Caco-2 (cell line): ENCODE measurements around the gene CCDC137. TPM values are rescaled to one million over a fixed set of nuclear protein-coding genes. Genes with fewer than 3 reads are reported as not detected.

Source experiments
- BruUV-seq: library from RNA; stranded (reverse); fragments of 400-500 nt; replicated peaks from 2 replicates; lab custom pipeline; 2021; lab: Mats Ljungman, UMichigan
- CTCF ChIA-PET: fragments of 300-600 bp; sonication (Branson Sonifier 250); formaldehyde crosslinking; loops from one replicate; lab custom pipeline; 2022; ENCODE audit warnings: antibody characterized with exemption; lab: Charles Lee
- POLR2A ChIA-PET: fragments of 300-600 bp; sonication (Branson Sonifier 250); formaldehyde crosslinking; loops from one replicate; lab custom pipeline; 2022; ENCODE audit warnings: antibody characterized with exemption; lab: Charles Lee
- DNase-seq, 2 experiments: peaks; one replicate each; pipeline versions ENCODE4 v3.0.0 to v3.0.0-alpha.2; 2020 to 2022
- H3K27me3 ChIP-seq: replicated peaks from 2 replicates; pipeline ENCODE4 v1.6.0; 2011; ENCODE audit warnings: low read length; ENCODE audit not compliant: control insufficient read depth, insufficient read depth
- H3K36me3 ChIP-seq: 2 replicates; pipeline ENCODE4 v1.5.1; 2011; ENCODE audit warnings: low read length; ENCODE audit not compliant: control insufficient read depth, insufficient read depth
- H3K4me1 ChIP-seq: fragments of 250-450 bp; sonication (Bioruptor Pico); 2 replicates; pipeline ENCODE4 v1.5.1; 2020; ENCODE audit warnings: mild to moderate bottlenecking
- H3K4me3 ChIP-seq: 2 replicates; pipeline ENCODE4 v1.5.1; 2011; ENCODE audit warnings: low read depth, mild to moderate bottlenecking, control low read depth, low read length
- H3K9me3 ChIP-seq: fragments of 250-450 bp; sonication (Bioruptor Pico); 2 replicates; pipeline ENCODE4 v1.5.1; 2020; ENCODE audit warnings: mild to moderate bottlenecking, moderate library complexity
- H3K27ac Mint-ChIP-seq: one replicate; pipeline ENCODE4 v1.8.0; 2022; ENCODE audit warnings: mixed read lengths; ENCODE audit not compliant: unreplicated experiment
- H3K27me3 Mint-ChIP-seq: one replicate; pipeline ENCODE4 v1.8.0; 2022; ENCODE audit warnings: mixed read lengths; ENCODE audit not compliant: insufficient read depth, unreplicated experiment
- H3K36me3 Mint-ChIP-seq: one replicate; pipeline ENCODE4 v1.8.0; 2022; ENCODE audit warnings: mild to moderate bottlenecking, mixed read lengths; ENCODE audit not compliant: insufficient read depth, unreplicated experiment
- H3K4me1 Mint-ChIP-seq: one replicate; pipeline ENCODE4 v1.8.0; 2022; ENCODE audit warnings: low read depth, mixed read lengths; ENCODE audit not compliant: unreplicated experiment
- H3K4me3 Mint-ChIP-seq: one replicate; pipeline ENCODE4 v1.8.0; 2022; ENCODE audit warnings: mild to moderate bottlenecking, moderate library complexity, mixed read lengths; ENCODE audit not compliant: unreplicated experiment
- H3K9me3 Mint-ChIP-seq: one replicate; pipeline ENCODE4 v1.8.0; 2022; ENCODE audit warnings: mixed read lengths; ENCODE audit not compliant: unreplicated experiment
- intact Hi-C: fragments of 100-400 bp; cut with micrococcal nuclease; formaldehyde crosslinking; loops from one replicate; pipeline ENCODE4 v1.10.0; 2022; ENCODE audit not compliant: unreplicated experiment
- total RNA-seq: library from RNA; stranded (reverse); gene quantifications from 2 replicates; pipeline ENCODE4 v1.2.3, GENCODE V29; 2022
- TF ChIP-seq, protein P1 (sequence below), 2 experiments: fragments of 200-600 bp in 1 of 2; IDR thresholded peaks; 1 replicate in 1 of 2; 2 replicates in 1 of 2; pipeline versions ENCODE4 v1.5.1 to v1.8.0; 2011 to 2022; ENCODE audit warnings: antibody characterized with exemption in 1 of 2, control low read depth in 1 of 2, inconsistent platforms in 1 of 2, low read depth in 1 of 2, low read length in 1 of 2, mild to moderate bottlenecking in 1 of 2, moderate library complexity in 1 of 2; ENCODE audit not compliant: insufficient read depth in 1 of 2, severe bottlenecking in 1 of 2, unreplicated experiment in 1 of 2

Gene CCDC137
- total RNA-seq, 1 experiment from 2014 or later = 50.5 TPM

DNA sequence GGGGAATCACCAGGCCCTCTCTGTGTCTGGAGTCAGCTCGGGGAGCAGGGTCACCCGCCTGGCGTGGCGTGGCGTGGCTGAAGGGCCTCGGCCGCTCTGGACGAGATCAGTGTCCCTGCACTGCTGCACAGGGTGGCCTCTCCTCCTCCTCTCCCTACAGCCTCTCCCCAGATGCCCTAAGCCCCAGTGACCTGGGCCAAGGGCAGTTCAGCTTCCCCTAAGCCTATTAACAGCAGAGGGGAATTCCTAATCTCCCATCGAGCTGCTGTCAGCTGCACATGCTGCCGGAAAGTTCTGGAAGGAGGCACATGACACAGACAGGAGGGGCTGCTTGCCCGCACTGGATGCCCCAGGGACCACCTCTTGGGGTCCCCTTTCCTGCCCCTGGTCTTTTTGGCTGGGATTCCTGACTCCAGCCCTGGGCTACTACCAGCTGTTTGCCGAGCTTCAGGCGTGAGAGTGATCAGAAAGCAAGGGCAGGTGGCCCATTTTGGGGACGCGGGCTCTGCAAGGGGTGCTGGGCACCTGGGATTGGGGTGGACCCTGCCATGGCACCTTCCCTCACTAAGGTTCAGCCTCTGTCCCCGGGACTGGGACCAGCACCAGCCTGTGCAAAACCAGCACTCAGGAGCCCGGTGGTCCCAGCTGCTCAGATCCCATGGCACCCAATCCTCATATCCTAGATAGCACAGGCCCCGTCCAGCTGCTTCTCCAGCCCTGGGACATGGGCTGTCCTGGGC lies 11.0 kb upstream of the CCDC137 start:
- H3K27me3 Mint-ChIP-seq = no peaks in the 10 kb centered on the region
- H3K4me3 Mint-ChIP-seq = no peak overlapping the region
- intact Hi-C loops = no loop called here
- peaks cover 13% of the 10 kb centered on the region for H3K4me1 ChIP-seq
- POLR2A ChIA-PET = interaction anchor here (1.3 kb wide), 1 partner anchor 11 kb away, joined by 4 read pairs; the partner anchor contains the start of gene CCDC137
- H3K36me3 Mint-ChIP-seq = no peaks in the 10 kb centered on the region
- no peak overlapping the region for H3K27ac Mint-ChIP-seq
- H3K36me3 ChIP-seq = no peaks in the 10 kb centered on the region
- BruUV-seq = no TSS peak
- no peaks in the 10 kb centered on the region for H3K9me3 Mint-ChIP-seq
- no peaks in the 10 kb centered on the region for H3K27me3 ChIP-seq
- no peaks in the 10 kb centered on the region for H3K9me3 ChIP-seq
- DNase-seq = no peak
- TF ChIP-seq, protein P1, sequence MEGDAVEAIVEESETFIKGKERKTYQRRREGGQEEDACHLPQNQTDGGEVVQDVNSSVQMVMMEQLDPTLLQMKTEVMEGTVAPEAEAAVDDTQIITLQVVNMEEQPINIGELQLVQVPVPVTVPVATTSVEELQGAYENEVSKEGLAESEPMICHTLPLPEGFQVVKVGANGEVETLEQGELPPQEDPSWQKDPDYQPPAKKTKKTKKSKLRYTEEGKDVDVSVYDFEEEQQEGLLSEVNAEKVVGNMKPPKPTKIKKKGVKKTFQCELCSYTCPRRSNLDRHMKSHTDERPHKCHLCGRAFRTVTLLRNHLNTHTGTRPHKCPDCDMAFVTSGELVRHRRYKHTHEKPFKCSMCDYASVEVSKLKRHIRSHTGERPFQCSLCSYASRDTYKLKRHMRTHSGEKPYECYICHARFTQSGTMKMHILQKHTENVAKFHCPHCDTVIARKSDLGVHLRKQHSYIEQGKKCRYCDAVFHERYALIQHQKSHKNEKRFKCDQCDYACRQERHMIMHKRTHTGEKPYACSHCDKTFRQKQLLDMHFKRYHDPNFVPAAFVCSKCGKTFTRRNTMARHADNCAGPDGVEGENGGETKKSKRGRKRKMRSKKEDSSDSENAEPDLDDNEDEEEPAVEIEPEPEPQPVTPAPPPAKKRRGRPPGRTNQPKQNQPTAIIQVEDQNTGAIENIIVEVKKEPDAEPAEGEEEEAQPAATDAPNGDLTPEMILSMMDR (IDR thresholded peaks at IDR 0.05; ENCODE audit: insufficient read depth in 1 of 2, low read depth in 1 of 2, low read length in 1 of 2, severe bottlenecking in 1 of 2, unreplicated experiment in 1 of 2) = no peak
- H3K4me1 Mint-ChIP-seq = peaks cover 6% of the 10 kb centered on the region
- H3K4me3 ChIP-seq = no peak overlapping the region
- CTCF ChIA-PET = interaction anchor here (0.6 kb wide), 1 partner anchor 128 kb away, joined by 3 read pairs; no protein-coding TSS in a partner anchor

DNA sequence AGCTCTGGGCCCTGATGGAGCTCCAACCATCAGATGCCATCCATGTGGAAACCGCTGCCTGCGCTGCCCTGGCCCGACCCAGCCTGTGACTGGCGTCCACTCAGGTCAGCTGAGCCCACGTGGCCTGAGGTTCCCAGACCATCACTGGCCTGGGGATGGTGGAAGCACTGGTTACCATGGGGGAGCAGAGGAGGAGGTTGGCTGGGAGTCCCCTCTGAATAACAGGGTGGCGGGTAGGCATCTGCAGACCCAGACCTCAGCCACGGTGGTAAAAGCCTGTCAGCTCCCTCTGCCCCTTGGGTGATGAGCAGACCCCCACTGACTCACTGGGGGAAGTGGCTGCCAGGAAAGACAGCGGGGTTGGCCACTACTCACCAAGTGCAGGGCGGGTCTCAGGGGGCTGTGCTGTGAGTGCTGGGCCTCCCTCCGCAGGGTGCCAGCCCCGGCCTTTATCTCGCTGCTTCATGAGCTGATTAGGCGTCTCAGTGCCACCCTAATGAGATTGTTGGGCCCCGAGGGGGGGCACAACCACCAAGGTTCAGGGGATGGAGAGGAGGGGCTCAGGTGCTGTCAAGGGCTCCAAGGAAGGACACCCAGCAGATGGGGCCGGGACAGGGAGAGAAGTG lies 10.3 kb upstream of the CCDC137 start, which contains the start of gene PDE6G:
Gene PDE6G, minus strand, starts transcription at position 425 of the 626 bp plus-strand sequence. CDS start 3,237 bp downstream, outside the sequence.
- no peaks in the 10 kb centered on the region for H3K27me3 Mint-ChIP-seq
- no peak for DNase-seq
- CTCF ChIA-PET = interaction anchor here (0.6 kb wide), 1 partner anchor 129 kb away, joined by 3 read pairs; no protein-coding TSS in a partner anchor
- no TSS peak for BruUV-seq
- TF ChIP-seq, protein P1 (IDR thresholded peaks at IDR 0.05; ENCODE audit: insufficient read depth in 1 of 2, low read depth in 1 of 2, low read length in 1 of 2, severe bottlenecking in 1 of 2, unreplicated experiment in 1 of 2) = no peak
- H3K36me3 ChIP-seq = no peaks in the 10 kb centered on the region
- H3K9me3 ChIP-seq = no peaks in the 10 kb centered on the region
- no peak within 1 kb of the TSS for H3K4me3 Mint-ChIP-seq
- H3K36me3 Mint-ChIP-seq = no peaks in the 10 kb centered on the region
- peaks cover 13% of the 10 kb centered on the region for H3K4me1 ChIP-seq
- peaks cover 6% of the 10 kb centered on the region for H3K4me1 Mint-ChIP-seq
- no peak within 1 kb of the TSS for H3K27ac Mint-ChIP-seq
- no peaks in the 10 kb centered on the region for H3K9me3 Mint-ChIP-seq
- no peak within 1 kb of the TSS for H3K4me3 ChIP-seq
- POLR2A ChIA-PET = interaction anchor here (1.3 kb wide), 1 partner anchor 11 kb away, joined by 4 read pairs; the partner anchor contains the start of gene CCDC137
- H3K27me3 ChIP-seq = no peaks in the 10 kb centered on the region
- intact Hi-C loops = no loop called here

DNA sequence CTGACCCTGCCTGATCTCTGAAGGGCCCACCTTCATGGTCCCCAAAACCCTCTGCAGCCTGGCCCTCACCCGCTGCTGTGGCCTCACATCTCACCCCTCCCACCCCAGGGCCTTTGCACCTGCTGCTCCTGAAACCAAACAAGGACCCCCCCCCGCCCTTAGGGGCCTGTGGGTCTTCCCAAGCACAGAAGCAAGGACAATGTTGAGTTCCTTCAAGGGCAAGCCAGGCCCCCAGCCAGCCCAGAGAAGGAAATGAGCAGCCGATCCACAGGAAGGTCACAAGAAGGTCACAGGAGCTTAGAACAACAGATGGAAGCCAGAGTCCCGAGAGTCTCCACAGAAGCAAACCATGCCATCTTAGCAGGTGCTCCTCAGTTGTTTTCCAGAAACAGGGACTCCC lies 9.7 kb upstream of the CCDC137 start:
- POLR2A ChIA-PET = no interaction called here
- no peak for DNase-seq
- no TSS peak for BruUV-seq
- Mint-ChIP-seq H3K4me1 (peaks cover 2% of the 10 kb centered on the region), H3K27me3 (no peaks in the 10 kb centered on the region), H3K9me3 (no peaks in the 10 kb centered on the region), H3K27ac (no peak overlapping the region), H3K36me3 (no peaks in the 10 kb centered on the region), H3K4me3 (no peak overlapping the region)
- intact Hi-C loops = no loop called here
- H3K27me3 ChIP-seq = no peaks in the 10 kb centered on the region
- peaks cover 13% of the 10 kb centered on the region for H3K4me1 ChIP-seq
- TF ChIP-seq, protein P1 (IDR thresholded peaks at IDR 0.05; ENCODE audit: insufficient read depth in 1 of 2, low read depth in 1 of 2, low read length in 1 of 2, severe bottlenecking in 1 of 2, unreplicated experiment in 1 of 2) = no peak
- H3K9me3 ChIP-seq = no peaks in the 10 kb centered on the region
- no peaks in the 10 kb centered on the region for H3K36me3 ChIP-seq
- CTCF ChIA-PET = no interaction called here
- no peak overlapping the region for H3K4me3 ChIP-seq
